Right kidney (tissue), 9 donors: Measurements from ENCODE around the gene ACAD10.
A peak's percentile ranks its signal among the peaks of the same experiment; 100 is the strongest.
"Not testable (repeated sequence)": the region's sequence is repeated elsewhere in the genome, so short reads cannot be mapped to it uniquely, and the experiment has no call there.

Source experiments
- DNase-seq: peaks from one replicate; pipeline ENCODE4 v3.0.0-alpha.2; 2016
- long read RNA-seq, 8 donors: transcript quantifications; one replicate each; lab custom pipeline, GENCODE V29; 2026

Gene ACAD10
- long read RNA-seq, donor 1, partial matches to known transcripts: 0 of 5 reads
- long read RNA-seq, donor 1, other reads (novel, unspliced or antisense): 0 of 5 reads
- long read RNA-seq, donor 2, partial matches to known transcripts: 0 of 1 reads
- long read RNA-seq, donor 2, other reads (novel, unspliced or antisense): 0 of 1 reads
- long read RNA-seq, donor 3, partial matches to known transcripts: 0 of 6 reads
- long read RNA-seq, donor 3, other reads (novel, unspliced or antisense): 0 of 6 reads
- long read RNA-seq, donor 4, partial matches to known transcripts: 0 of 3 reads
- long read RNA-seq, donor 4, other reads (novel, unspliced or antisense): 0 of 3 reads
- long read RNA-seq, donor 5, partial matches to known transcripts: 0 of 2 reads
- long read RNA-seq, donor 5, other reads (novel, unspliced or antisense): 0 of 2 reads
- long read RNA-seq, donor 6, partial matches to known transcripts: 15 of 17 reads
- long read RNA-seq, donor 6, other reads (novel, unspliced or antisense): 0 of 17 reads
- long read RNA-seq, donor 7, partial matches to known transcripts: 0 of 4 reads
- long read RNA-seq, donor 7, other reads (novel, unspliced or antisense): 0 of 4 reads
- long read RNA-seq, donor 8, partial matches to known transcripts: 0 of 7 reads
- long read RNA-seq, donor 8, other reads (novel, unspliced or antisense): 0 of 7 reads

GRCh38 chr12:111685811-111686573 is at the start of gene ACAD10, which contains the start of gene BRAP:
Gene ACAD10 (plus strand): TSS chr12:111686053. CDS start chr12:111692710, 6,657 bp downstream.
Gene BRAP (minus strand): TSS chr12:111685956. CDS start chr12:111685792, 164 bp downstream.
- DNase-seq: peak; percentile 92

GRCh38 chr12:111636209-111636945 is 49.5 kb upstream of the ACAD10 start:
- peak; percentile 65 for DNase-seq

GRCh38 chr12:111638556-111638955 is 47.3 kb upstream of the ACAD10 start:
- no peak for DNase-seq

- DNase-seq: no peak
Observed at GRCh38 chr12:111640506-111640905, 45.3 kb upstream of the ACAD10 start.

- peak; percentile 16 for DNase-seq
Observed at GRCh38 chr12:111642681-111643426, 43.0 kb upstream of the ACAD10 start.

GRCh38 chr12:111643427-111643826 is 42.4 kb upstream of the ACAD10 start:
- DNase-seq: peak; percentile 6

- no peak for DNase-seq
Observed at GRCh38 chr12:111645433-111645832, 40.4 kb upstream of the ACAD10 start.

- DNase-seq: no peak
Observed at GRCh38 chr12:111650912-111651311, 34.9 kb upstream of the ACAD10 start.

- DNase-seq: not testable (repeated sequence)
Observed at GRCh38 chr12:111652530-111652929, 33.3 kb upstream of the ACAD10 start.

GRCh38 chr12:111653596-111653995 is 32.3 kb upstream of the ACAD10 start:
- DNase-seq: no peak

GRCh38 chr12:111655356-111655755 is 30.5 kb upstream of the ACAD10 start:
- no peak for DNase-seq

- no peak for DNase-seq
Observed at GRCh38 chr12:111656016-111656415, 29.8 kb upstream of the ACAD10 start.

GRCh38 chr12:111664499-111664898 is 21.4 kb upstream of the ACAD10 start:
- DNase-seq: no peak

GRCh38 chr12:111664961-111665865 is 20.6 kb upstream of the ACAD10 start:
- no peak for DNase-seq

GRCh38 chr12:111672822-111673381 is 13.0 kb upstream of the ACAD10 start:
- no peak for DNase-seq

- no peak for DNase-seq
Observed at GRCh38 chr12:111673503-111673902, 12.3 kb upstream of the ACAD10 start.

GRCh38 chr12:111677186-111677585 is 8.7 kb upstream of the ACAD10 start:
- DNase-seq: no peak

GRCh38 chr12:111684485-111685198 is 1.2 kb upstream of the ACAD10 start:
- DNase-seq: not testable (repeated sequence)

- DNase-seq: no peak
Observed at GRCh38 chr12:111685322-111685810, 487 bp upstream of the ACAD10 start.
